HG03066 (cell line): Measurements from ENCODE around the gene SF3B4.
"Not testable (repeated sequence)": the region's sequence is repeated elsewhere in the genome, so short reads cannot be mapped to it uniquely, and the experiment has no call there.

Experiments used
- ATAC-seq: cut with Tn5 transposase; IDR thresholded peaks from one replicate; pipeline ENCODE4 v1.9.1; 2021; ENCODE audit warnings: low read depth; ENCODE audit not compliant: unreplicated experiment

Gene SF3B4

GRCh38 chr1:149888999-149889289, 38.7 kb downstream of the SF3B4 start:
- ATAC-seq: no peak

GRCh38 chr1:149888247-149888998, 39.2 kb downstream of the SF3B4 start:
- ATAC-seq: peak; percentile 14

GRCh38 chr1:149887456-149888246, 40.0 kb downstream of the SF3B4 start:
- ATAC-seq: peak; percentile 44

- ATAC-seq: not testable (repeated sequence)
Observed at GRCh38 chr1:149887196-149887455, 40.5 kb downstream of the SF3B4 start.

- ATAC-seq: peak; percentile 58
Observed at GRCh38 chr1:149886396-149887195, 41.0 kb downstream of the SF3B4 start.

- not testable (repeated sequence) for ATAC-seq
Observed at GRCh38 chr1:149886121-149886395, 41.5 kb downstream of the SF3B4 start.

GRCh38 chr1:149885339-149886120, 42.1 kb downstream of the SF3B4 start:
- no peak for ATAC-seq

GRCh38 chr1:149884433-149885338, 42.9 kb downstream of the SF3B4 start:
- ATAC-seq: no peak

- no peak for ATAC-seq
Observed at GRCh38 chr1:149883598-149884247, 43.9 kb downstream of the SF3B4 start.

GRCh38 chr1:149881876-149882275, 45.7 kb downstream of the SF3B4 start:
- no peak for ATAC-seq

GRCh38 chr1:149879556-149879955, 48.0 kb downstream of the SF3B4 start:
- no peak for ATAC-seq

- no peak for ATAC-seq
Observed at GRCh38 chr1:149877211-149877946, 50.2 kb downstream of the SF3B4 start.
